Measurements from ENCODE around the gene GALT. TPM values are rescaled to one million over a fixed set of nuclear protein-coding genes. Genes with fewer than 3 reads are reported as not detected.

The GALT gene
- total RNA-seq, 1 experiment from 2014 or later = 25.7 TPM

DNA sequence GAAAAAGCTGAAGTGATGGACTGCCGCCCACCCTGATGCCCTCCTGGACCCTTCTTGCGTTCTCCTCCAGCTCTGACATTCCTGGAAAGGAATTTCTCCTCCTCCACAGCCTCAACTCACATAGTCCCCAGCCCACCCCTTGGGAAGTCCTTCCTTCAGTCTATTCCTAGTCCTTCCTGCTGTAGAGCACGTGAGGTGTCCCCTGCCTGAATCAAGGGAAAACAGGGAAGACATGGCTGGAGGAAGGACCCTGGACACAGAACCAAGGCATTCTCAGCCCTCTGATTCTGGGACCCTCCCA, 21.3 kb upstream of the GALT start:
- no peak for DNase-seq
- H3K36me3 Mint-ChIP-seq (ENCODE audit: insufficient read depth, unreplicated experiment) = peaks cover 15% of the 10 kb centered on the region
- CTCF ChIA-PET = no interaction called here
- TF ChIP-seq, protein P1, sequence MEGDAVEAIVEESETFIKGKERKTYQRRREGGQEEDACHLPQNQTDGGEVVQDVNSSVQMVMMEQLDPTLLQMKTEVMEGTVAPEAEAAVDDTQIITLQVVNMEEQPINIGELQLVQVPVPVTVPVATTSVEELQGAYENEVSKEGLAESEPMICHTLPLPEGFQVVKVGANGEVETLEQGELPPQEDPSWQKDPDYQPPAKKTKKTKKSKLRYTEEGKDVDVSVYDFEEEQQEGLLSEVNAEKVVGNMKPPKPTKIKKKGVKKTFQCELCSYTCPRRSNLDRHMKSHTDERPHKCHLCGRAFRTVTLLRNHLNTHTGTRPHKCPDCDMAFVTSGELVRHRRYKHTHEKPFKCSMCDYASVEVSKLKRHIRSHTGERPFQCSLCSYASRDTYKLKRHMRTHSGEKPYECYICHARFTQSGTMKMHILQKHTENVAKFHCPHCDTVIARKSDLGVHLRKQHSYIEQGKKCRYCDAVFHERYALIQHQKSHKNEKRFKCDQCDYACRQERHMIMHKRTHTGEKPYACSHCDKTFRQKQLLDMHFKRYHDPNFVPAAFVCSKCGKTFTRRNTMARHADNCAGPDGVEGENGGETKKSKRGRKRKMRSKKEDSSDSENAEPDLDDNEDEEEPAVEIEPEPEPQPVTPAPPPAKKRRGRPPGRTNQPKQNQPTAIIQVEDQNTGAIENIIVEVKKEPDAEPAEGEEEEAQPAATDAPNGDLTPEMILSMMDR (IDR thresholded peaks at IDR 0.05; ENCODE audit: unreplicated experiment) = no peak
- H3K4me1 Mint-ChIP-seq (ENCODE audit: low read depth, unreplicated experiment) = peaks cover 14% of the 10 kb centered on the region
- H3K9me3 Mint-ChIP-seq (ENCODE audit: low read depth, unreplicated experiment) = no peaks in the 10 kb centered on the region
- intact Hi-C loops (cut with micrococcal nuclease; ENCODE audit: unreplicated experiment) = no loop called here
- peaks cover 51% of the 10 kb centered on the region for H3K27me3 Mint-ChIP-seq (ENCODE audit: unreplicated experiment)
- no peak overlapping the region for H3K27ac Mint-ChIP-seq (ENCODE audit: unreplicated experiment)
- H3K4me3 Mint-ChIP-seq (ENCODE audit: low read depth, unreplicated experiment) = no peak overlapping the region
- BruUV-seq (replicated peaks) = no TSS peak

DNA sequence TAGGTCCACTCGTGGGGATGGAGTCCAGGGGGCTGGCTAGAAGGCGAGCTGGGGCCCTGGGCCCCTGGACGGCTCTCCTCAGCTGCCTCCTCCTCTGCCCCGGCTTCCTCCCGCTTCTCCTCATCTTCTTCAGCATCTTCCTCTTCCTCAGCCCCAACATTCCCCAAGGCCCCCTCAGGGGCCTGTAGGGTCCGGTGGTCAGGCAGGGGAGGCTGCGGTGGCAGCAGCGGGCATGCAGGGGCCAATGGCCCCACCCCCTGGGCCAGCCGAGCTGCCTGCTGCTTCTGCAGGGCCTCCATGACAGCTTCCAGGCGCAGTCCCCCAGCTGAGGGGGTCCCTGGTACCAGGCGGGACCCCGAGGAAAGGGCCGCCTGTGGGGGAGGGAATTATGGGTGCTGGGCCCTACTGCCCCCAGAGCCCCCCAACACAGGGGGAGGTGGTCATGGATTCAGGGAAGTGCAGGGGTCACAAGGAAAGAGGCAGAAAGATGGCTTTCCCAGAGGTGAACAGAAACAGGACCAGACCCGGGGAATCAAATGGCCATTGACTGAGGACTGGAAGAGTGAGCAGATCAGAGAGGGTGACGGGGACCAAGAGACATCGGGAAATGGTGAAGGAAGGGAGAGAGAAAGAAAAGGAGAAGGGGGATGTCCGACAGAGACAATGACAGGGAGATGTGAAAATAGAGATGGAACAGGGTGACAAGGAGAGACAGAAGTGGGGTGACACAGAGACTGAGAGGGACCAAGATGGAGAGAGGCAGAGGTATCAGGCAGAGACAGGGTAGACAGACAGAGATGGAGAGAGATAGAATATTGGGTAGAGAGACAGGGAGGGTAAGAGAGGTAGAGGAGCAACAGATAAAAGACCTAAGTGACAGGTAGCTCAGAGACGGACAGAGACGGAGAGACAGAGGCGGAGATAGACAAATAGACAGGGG, 18.5 kb upstream of the GALT start:
- Mint-ChIP-seq H3K4me1 (ENCODE audit: low read depth, unreplicated experiment) (peaks cover 13% of the 10 kb centered on the region), H3K27me3 (ENCODE audit: unreplicated experiment) (peaks cover 62% of the 10 kb centered on the region), H3K9me3 (ENCODE audit: low read depth, unreplicated experiment) (no peaks in the 10 kb centered on the region), H3K36me3 (ENCODE audit: insufficient read depth, unreplicated experiment) (peaks cover 8% of the 10 kb centered on the region), H3K27ac (ENCODE audit: unreplicated experiment) (peak overlapping the region; percentile 8), H3K4me3 (ENCODE audit: low read depth, unreplicated experiment) (peak overlapping the region; percentile 76)
- CTCF ChIA-PET = interaction anchor here (0.6 kb wide), 1 partner anchor 71 kb away, joined by 4 read pairs; no protein-coding TSS in a partner anchor
- TF ChIP-seq, protein P1 (IDR thresholded peaks at IDR 0.05; ENCODE audit: unreplicated experiment) = no peak
- BruUV-seq (replicated peaks) = no TSS peak
- no peak for DNase-seq
- intact Hi-C loops (cut with micrococcal nuclease; ENCODE audit: unreplicated experiment) = no loop called here

DNA sequence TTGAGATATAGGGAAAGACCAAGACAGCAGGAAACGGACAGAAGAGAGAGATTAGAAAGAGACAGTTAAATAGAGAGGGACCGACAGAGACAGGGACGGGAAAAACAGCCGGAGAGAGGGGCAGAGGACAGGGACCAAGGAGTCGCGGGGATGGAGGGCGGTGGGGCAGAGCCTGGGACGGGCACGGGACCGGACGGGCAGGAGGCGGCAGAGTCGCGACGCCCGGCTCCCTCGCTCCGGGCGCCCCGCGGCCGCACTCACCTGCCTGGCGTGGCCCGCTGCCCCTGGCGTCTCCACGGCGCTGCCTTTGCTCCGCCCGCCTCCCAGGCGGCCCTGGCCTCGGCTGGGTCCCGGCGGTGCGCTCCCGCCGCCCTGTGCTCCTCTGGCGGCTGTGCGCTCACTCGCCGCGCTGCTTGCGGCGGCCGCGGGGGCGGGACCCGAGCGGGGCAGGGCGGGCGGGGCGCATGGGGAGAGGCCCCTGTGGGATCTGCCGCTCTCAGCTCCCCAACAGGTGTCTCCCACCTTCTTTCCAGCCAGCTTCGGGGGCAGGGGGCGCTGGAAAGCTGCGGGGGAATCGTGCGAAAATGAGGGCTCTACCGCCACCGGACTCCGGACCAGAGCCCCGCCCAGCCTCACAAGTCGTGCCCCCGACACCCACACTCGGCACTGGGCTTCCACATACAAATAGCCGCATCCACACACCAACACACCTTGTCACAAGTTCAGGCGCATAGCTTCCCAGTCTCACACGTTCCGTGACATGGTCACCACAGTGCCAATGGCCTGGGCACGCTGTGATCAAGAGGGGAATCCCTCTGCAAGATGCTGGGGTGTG, 17.6 kb upstream of the GALT start, which contains the start of gene ARID3C:
Gene ARID3C, minus strand, starts transcription at position 411 of the 835 bp plus-strand sequence. CDS start 1,052 bp downstream, outside the sequence.
- no TSS peak for BruUV-seq (replicated peaks)
- Mint-ChIP-seq H3K4me3 (ENCODE audit: low read depth, unreplicated experiment) (peak within 1 kb of the TSS; percentile 76), H3K27ac (ENCODE audit: unreplicated experiment) (peak within 1 kb of the TSS; percentile 8), H3K9me3 (ENCODE audit: low read depth, unreplicated experiment) (no peaks in the 10 kb centered on the region), H3K27me3 (ENCODE audit: unreplicated experiment) (peaks cover 62% of the 10 kb centered on the region), H3K36me3 (ENCODE audit: insufficient read depth, unreplicated experiment) (peaks cover 8% of the 10 kb centered on the region), H3K4me1 (ENCODE audit: low read depth, unreplicated experiment) (peaks cover 13% of the 10 kb centered on the region)
- TF ChIP-seq, protein P1 (IDR thresholded peaks at IDR 0.05; ENCODE audit: unreplicated experiment) = no peak
- DNase-seq = no peak
- CTCF ChIA-PET = no interaction called here
- intact Hi-C loops (cut with micrococcal nuclease; ENCODE audit: unreplicated experiment) = no loop called here

DNA sequence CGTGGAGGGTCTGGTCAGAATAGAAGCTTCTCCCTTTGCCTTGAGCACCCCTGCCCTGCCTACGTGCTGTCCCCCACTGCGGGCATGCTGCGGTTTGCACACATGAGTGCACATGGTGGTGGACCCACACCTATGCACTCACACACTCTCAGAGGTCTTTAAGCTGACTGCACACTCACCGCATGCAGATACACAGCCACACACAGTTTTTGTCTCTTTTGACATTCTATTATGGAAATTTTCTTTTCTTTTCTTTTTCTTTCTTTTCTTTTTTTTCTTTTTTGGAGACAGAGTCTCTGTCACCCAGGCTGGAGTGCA, 17.0 kb upstream of the GALT start:
- Mint-ChIP-seq H3K4me3 (ENCODE audit: low read depth, unreplicated experiment) (peak overlapping the region; percentile 76), H3K36me3 (ENCODE audit: insufficient read depth, unreplicated experiment) (peaks cover 8% of the 10 kb centered on the region), H3K9me3 (ENCODE audit: low read depth, unreplicated experiment) (no peaks in the 10 kb centered on the region), H3K27ac (ENCODE audit: unreplicated experiment) (no peak overlapping the region), H3K27me3 (ENCODE audit: unreplicated experiment) (peaks cover 62% of the 10 kb centered on the region), H3K4me1 (ENCODE audit: low read depth, unreplicated experiment) (peaks cover 13% of the 10 kb centered on the region)
- TF ChIP-seq, protein P1 (IDR thresholded peaks at IDR 0.05; ENCODE audit: unreplicated experiment) = no peak
- no TSS peak for BruUV-seq (replicated peaks)
- CTCF ChIA-PET = no interaction called here
- no peak for DNase-seq
- intact Hi-C loops (cut with micrococcal nuclease; ENCODE audit: unreplicated experiment) = no loop called here

Measured in Calu3 (cell line).